22Rv1 (cell line): ENCODE measurements around the gene LMTK2.
A peak's percentile ranks its signal among the peaks of the same experiment; 100 is the strongest.

Experiments used
- CTCF ChIP-seq: fragments of 450-650 bp; IDR thresholded peaks from 2 replicates; pipeline ENCODE4 v1.5.1; 2017; ENCODE audit warnings: mild to moderate bottlenecking
- ZFX ChIP-seq: fragments of 450-650 bp; IDR thresholded peaks from 2 replicates; pipeline ENCODE4 v1.6.1; 2017; ENCODE audit warnings: antibody characterized with exemption, borderline replicate concordance

GRCh38 chr7:98168904-98169621 lies 62.4 kb downstream of the LMTK2 start:
- TF ChIP-seq CTCF (peak; percentile 56), ZFX (no peak)
